Lung (tissue), 12 donors: Measurements from ENCODE around the gene CD163. TPM values are rescaled to one million over a fixed set of nuclear protein-coding genes. Genes with fewer than 3 reads are reported as not detected.
A peak's percentile ranks its signal among the peaks of the same experiment; 100 is the strongest.

Experiments
- ATAC-seq: fragments of 200-7000 bp; cut with Tn5 transposase; one replicate; pipeline ENCODE4 v1.9.1; 2020; ENCODE audit warnings: moderate number of reproducible peaks; ENCODE audit not compliant: insufficient read depth, low FRiP score
- DNase-seq, 3 donors: peaks; one replicate each; pipeline ENCODE4 v3.0.0-alpha.2; 2013 to 2017
- H3K27ac ChIP-seq, 2 donors: one replicate each; pipeline ENCODE4 v1.5.1; 2013; ENCODE audit warnings: mild to moderate bottlenecking in 2 of 2, moderate library complexity in 2 of 2, control low read depth in 1 of 2, inconsistent platforms in 1 of 2, low read depth in 1 of 2, low read length in 1 of 2
- H3K27me3 ChIP-seq, 3 donors: one replicate each; pipeline ENCODE4 v1.5.1; 2013; ENCODE audit warnings: low read length in 2 of 3; ENCODE audit not compliant: control insufficient read depth in 3 of 3, insufficient read depth in 3 of 3
- H3K36me3 ChIP-seq, 4 donors: one replicate each; pipeline ENCODE4 v1.5.1; 2013; ENCODE audit warnings: low read length in 4 of 4, mild to moderate bottlenecking in 1 of 4, moderate library complexity in 1 of 4; ENCODE audit not compliant: control insufficient read depth in 4 of 4, insufficient read depth in 4 of 4
- H3K4me1 ChIP-seq, 5 donors: one replicate each; pipeline ENCODE4 v1.5.1; 2013; ENCODE audit warnings: low read length in 5 of 5, mild to moderate bottlenecking in 2 of 5, moderate library complexity in 1 of 5; ENCODE audit not compliant: control insufficient read depth in 5 of 5, insufficient read depth in 5 of 5
- H3K4me3 ChIP-seq: one replicate; pipeline ENCODE4 v1.5.1; 2013; ENCODE audit warnings: mild to moderate bottlenecking, control low read depth, moderate library complexity
- H3K9ac ChIP-seq, 2 donors: one replicate each; pipeline ENCODE4 v1.5.1; 2013; ENCODE audit warnings: low read length in 2 of 2, control low read depth in 1 of 2; ENCODE audit not compliant: insufficient read depth in 1 of 2
- H3K9me3 ChIP-seq, 4 donors: one replicate each; pipeline ENCODE4 v1.5.1; 2013; ENCODE audit warnings: low read length in 3 of 4, mild to moderate bottlenecking in 1 of 4, moderate library complexity in 1 of 4; ENCODE audit not compliant: control insufficient read depth in 4 of 4, insufficient read depth in 3 of 4
- CTCF ChIP-seq: IDR thresholded peaks from 2 replicates; pipeline ENCODE4 v1.5.1; 2012; ENCODE audit warnings: mild to moderate bottlenecking; ENCODE audit errors: control extremely low read depth, extremely low read depth
- WGBS, 2 donors: extraction: QIAGEN DNeasy Blood & Tissue Kit; methylation state at CpG; one replicate each; pipeline ENCODE4 v1.1.7; 2013; 5-methylcytosine and 5-hydroxymethylcytosine counted together
- polyA plus RNA-seq, 2 donors: library from polyadenylated mRNA; stranded (reverse); fragments of 200-250 nt; gene quantifications; one replicate each; pipeline ENCODE4 v1.2.1, GENCODE V29; 2013
- total RNA-seq, 2 donors: library from RNA; depleted of rRNA in 1 of 2; stranded (reverse); fragments of >200 nt in 1 of 2; gene quantifications; one replicate each; pipeline ENCODE4 v1.2.1, GENCODE V29; 2014 to 2021
- donor health status: control.
- donor health status: control.
- donor health status: Bipolar disorder and iron deficiency.
- donor health status: healthy.
- donor health status: DM: yes; HTN: yes; CAD: no.

CD163 gene
- total and polyA plus RNA-seq, 4 donors: 41.5 to 1,601 (median 348) TPM

DNA sequence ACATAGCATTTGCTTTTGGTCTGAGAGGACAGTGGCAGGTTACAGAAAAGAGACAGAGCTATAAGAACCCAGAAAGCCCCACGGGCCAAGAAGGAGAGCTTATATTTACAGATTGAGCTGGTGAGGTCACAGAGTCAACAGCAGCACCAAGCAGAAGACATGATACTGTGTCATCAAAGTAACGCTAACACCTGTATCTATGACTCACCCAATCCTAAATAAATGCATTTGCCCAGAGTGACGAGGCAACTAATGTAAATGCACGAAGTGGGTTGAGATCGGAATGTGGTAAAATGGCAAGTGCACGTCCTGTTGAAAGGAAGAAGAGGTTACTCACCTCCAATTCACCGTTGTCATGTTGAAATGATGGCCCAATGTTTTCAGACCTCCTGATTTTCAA, 52.9 kb downstream of the CD163 start:
- Histone ChIP-seq H3K4me3 (no peak overlapping the region), H3K9me3 (peaks cover 0 to 2% (median 0%) of the 10 kb centered on the region in 4 donors), H3K4me1 (no peaks in the 10 kb centered on the region), H3K27ac (no peak overlapping the region), H3K36me3 (no peaks in the 10 kb centered on the region), H3K27me3 (no peaks in the 10 kb centered on the region), H3K9ac (no peak overlapping the region)
- ATAC-seq (no peak), DNase-seq (no peak)
- no peak for TF ChIP-seq CTCF
- 81 to 84% methylated on average over 7 of the region's 7 CpGs for WGBS, 2 donors

DNA sequence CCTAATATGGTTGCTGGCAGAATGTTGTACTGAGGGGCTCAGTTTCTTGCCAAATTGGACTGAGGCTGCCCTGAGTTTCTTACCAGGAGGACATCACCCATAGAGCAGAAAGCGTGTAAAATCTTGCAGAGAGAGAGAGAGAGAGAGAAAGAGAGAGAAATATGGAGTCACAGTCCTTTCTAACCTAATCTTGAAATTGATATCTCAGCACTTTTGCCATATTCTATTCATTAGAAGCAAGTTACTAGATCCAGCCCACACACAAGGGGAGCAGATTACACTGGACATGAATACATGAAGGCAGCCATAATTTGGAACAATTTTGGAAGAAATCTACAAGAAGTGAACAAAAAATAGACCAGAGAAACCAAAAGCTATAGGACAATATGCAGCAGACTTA, 55.5 kb downstream of the CD163 start:
- H3K27ac ChIP-seq: no peak overlapping the region
- no peak overlapping the region for H3K4me3 ChIP-seq
- no peak overlapping the region for H3K9ac ChIP-seq
- peaks cover 0 to 1% (median 0%) of the 10 kb centered on the region in 4 donors for H3K9me3 ChIP-seq
- ATAC-seq (no peak), DNase-seq (no peak)
- no peak for TF ChIP-seq CTCF
- no peaks in the 10 kb centered on the region for H3K36me3 ChIP-seq
- H3K4me1 ChIP-seq: no peaks in the 10 kb centered on the region
- no peaks in the 10 kb centered on the region for H3K27me3 ChIP-seq
- WGBS, 2 donors: 85 to 86% methylated on average over 1 of the region's 1 CpG

DNA sequence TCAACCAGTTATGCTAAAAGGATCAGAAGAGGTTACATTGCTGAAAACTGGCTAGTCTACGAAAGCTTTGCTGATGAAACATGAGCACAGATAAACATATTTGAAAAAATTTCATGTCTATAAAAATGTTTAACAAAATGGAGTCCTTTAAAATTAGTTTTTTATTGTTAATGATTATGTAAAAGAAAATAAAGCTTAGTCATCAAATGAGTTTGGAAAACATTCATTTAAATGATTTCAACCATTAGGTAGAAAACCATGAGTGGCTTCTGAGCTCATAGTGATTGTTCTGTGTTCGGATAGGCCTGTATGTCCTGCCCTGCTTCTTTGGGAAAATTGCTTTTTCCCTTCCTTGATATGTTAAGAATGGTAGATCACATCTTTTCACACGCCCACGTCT, 59.0 kb downstream of the CD163 start:
- DNase-seq (no peak), ATAC-seq (no peak)
- TF ChIP-seq CTCF: no peak
- 75 to 87% methylated on average over 4 of the region's 4 CpGs for WGBS, 2 donors
- H3K36me3 ChIP-seq: no peaks in the 10 kb centered on the region
- H3K9ac ChIP-seq: no peak overlapping the region
- no peak overlapping the region for H3K4me3 ChIP-seq
- H3K9me3 ChIP-seq: peaks cover 0 to 7% (median 0%) of the 10 kb centered on the region in 4 donors
- H3K4me1 ChIP-seq: peaks cover 0 to 5% (median 0%) of the 10 kb centered on the region in 5 donors
- H3K27ac ChIP-seq: no peak overlapping the region
- H3K27me3 ChIP-seq: no peaks in the 10 kb centered on the region

DNA sequence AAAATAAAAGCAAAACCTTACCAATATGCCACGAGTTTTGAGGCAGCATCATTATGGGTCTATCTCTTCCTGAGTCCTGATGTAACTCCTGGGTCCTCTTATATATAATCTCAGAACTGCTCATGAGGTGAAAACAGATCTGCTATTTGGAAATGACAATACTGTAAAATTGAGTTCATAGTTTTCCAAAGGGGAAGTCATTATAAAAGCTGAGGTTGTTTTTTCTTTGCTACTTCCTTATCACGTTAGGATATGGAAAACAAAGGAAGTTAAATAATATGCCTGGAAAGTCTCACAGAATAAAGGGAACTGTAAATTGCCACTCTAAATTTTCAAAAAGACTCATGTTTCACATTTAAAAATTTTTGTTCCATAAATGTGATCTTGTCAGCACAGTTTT, 59.5 kb downstream of the CD163 start, which contains the start of gene CD163L1:
CD163L1 (minus strand) TSS at position 78 of the 400 bp plus-strand sequence; CDS start at position 52, 26 bp downstream.
- peak in 1 of 3 donors; percentile 1 for DNase-seq
- TF ChIP-seq CTCF: no peak
- H3K27me3 ChIP-seq: no peaks in the 10 kb centered on the region
- no peaks in the 10 kb centered on the region for H3K36me3 ChIP-seq
- peaks cover 0 to 7% (median 0%) of the 10 kb centered on the region in 4 donors for H3K9me3 ChIP-seq
- H3K4me3 ChIP-seq: no peak within 1 kb of the TSS
- 20 to 25% methylated on average over 2 of the region's 2 CpGs for WGBS, 2 donors
- H3K27ac ChIP-seq: no peak within 1 kb of the TSS
- H3K4me1 ChIP-seq: peaks cover 0 to 5% (median 0%) of the 10 kb centered on the region in 5 donors
- no peak for ATAC-seq
- no peak within 1 kb of the TSS for H3K9ac ChIP-seq
